AG04450 (cell line): Measurements from ENCODE around the gene SERINC5. TPM values are rescaled to one million over a fixed set of nuclear protein-coding genes. Genes with fewer than 3 reads are reported as not detected.
"Not testable (repeated sequence)": the region's sequence is repeated elsewhere in the genome, so short reads cannot be mapped to it uniquely, and the experiment has no call there.

Experiments used
- CTCF ChIA-PET: fragments of 300-600, 350-600 bp; formaldehyde crosslinking; extraction: SDS; loops from one replicate; lab custom pipeline; 2022; ENCODE audit warnings: antibody characterized with exemption, inconsistent platforms; lab: Charles Lee
- POLR2A ChIA-PET: fragments of 350-600 bp; formaldehyde crosslinking; extraction: SDS; loops from one replicate; lab custom pipeline; 2021; ENCODE audit warnings: antibody characterized with exemption, inconsistent platforms; lab: Yijun Ruan, JAX
- DNase-seq: peaks from one replicate; pipeline ENCODE4 v3.0.0-alpha.2; 2011; ENCODE audit warnings: low read depth, low spot score
- H3K27ac ChIP-seq: one replicate; pipeline ENCODE4 v1.5.1; 2012; ENCODE audit warnings: low read depth, low read length, control low read depth
- H3K27me3 ChIP-seq: one replicate; pipeline ENCODE4 v1.6.0; 2012; ENCODE audit warnings: low read length; ENCODE audit not compliant: control insufficient read depth, insufficient read depth
- H3K4me3 ChIP-seq: 2 replicates; pipeline ENCODE4 v1.5.1; 2011; ENCODE audit warnings: mild to moderate bottlenecking, low read depth, low read length, control low read depth
- H3K9me3 ChIP-seq: 2 replicates; pipeline ENCODE4 v1.5.1; 2012; ENCODE audit warnings: low read length; ENCODE audit not compliant: control insufficient read depth, insufficient read depth
- CTCF ChIP-seq: IDR thresholded peaks from 2 replicates; pipeline ENCODE4 v1.5.1; 2011; ENCODE audit warnings: low read depth, low read length, control low read depth, inconsistent platforms
- polyA plus RNA-seq: library from polyadenylated mRNA; depleted of rRNA; stranded (reverse); fragments of >200 nt; gene quantifications from 2 replicates; pipeline ENCODE4 v1.2.3, GENCODE V29; 2011

Gene SERINC5
- polyA plus RNA-seq, 1 experiment: 8.5 TPM

DNA sequence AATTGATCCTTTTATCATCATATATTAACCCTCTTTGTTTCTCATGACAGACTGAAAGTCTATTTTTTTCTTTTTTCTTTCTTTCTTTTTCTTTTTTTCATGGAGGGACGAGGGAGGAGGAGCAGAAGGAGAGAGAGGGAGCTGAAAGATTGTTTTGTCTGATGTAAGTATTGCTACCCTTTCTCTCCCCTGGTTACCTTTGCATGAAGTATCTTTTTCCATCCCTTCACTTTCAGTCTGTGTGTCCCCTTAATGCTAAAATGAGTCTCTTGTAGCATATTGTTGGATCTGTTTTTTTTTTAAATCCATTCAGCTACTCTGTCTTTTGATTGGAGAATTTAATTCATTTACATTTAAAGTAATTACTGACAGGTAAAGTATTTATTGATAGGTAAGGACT is 27.5 kb upstream of the SERINC5 start:
- Histone ChIP-seq H3K4me3 (no peak overlapping the region), H3K27me3 (no peaks in the 10 kb centered on the region), H3K9me3 (no peaks in the 10 kb centered on the region), H3K27ac (no peak overlapping the region)
- DNase-seq: no peak
- POLR2A ChIA-PET: no interaction called here
- TF ChIP-seq CTCF: no peak
- CTCF ChIA-PET: no interaction called here

DNA sequence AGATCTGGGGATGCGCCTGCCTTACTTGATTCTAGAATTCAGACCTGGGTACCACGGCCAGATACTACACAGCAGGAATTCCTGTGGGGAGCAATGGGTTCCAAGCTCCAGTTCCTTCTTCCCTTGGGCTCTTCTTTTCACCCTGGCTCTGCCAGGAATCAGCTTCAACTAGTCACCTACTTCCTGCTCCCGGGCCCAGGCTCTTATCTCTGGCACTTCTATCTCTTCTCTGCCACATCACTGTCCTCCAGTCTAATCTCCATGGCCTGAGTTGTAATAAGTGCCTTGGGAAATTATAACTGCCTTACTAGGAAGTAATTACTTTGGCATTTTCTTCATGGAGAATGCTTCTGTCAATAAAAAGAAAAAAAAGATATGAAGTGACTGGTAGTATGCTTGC is 26.2 kb upstream of the SERINC5 start:
- H3K4me3 ChIP-seq: no peak overlapping the region
- no peaks in the 10 kb centered on the region for H3K9me3 ChIP-seq
- CTCF ChIA-PET: no interaction called here
- no peak for DNase-seq
- H3K27me3 ChIP-seq: no peaks in the 10 kb centered on the region
- H3K27ac ChIP-seq: no peak overlapping the region
- POLR2A ChIA-PET: no interaction called here
- TF ChIP-seq CTCF: no peak

DNA sequence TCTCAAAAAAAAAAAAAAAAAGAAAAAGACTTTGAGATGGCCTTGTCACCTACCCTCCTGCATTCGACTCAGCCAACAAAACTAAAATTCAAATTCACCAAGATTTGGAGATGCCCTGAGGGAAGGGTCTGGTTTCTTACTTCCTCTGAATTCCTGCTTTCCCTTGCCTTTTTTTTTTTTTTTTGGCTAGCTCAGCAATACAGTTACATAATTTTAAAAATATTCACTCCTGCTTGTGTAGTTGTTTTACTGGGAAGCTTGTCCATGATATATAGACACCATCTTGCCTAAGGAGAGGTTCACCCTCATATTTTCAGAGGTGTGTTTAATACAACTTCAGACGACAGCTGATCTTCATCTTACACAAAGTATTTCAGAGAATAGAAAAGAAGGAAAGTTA is 21.3 kb upstream of the SERINC5 start:
- H3K27ac ChIP-seq: no peak overlapping the region
- CTCF ChIA-PET: interaction anchor here (0.7 to 1.5 kb wide), 3 partner anchors 185 to 204 kb away, joined by 3 to 4 read pairs (median 3); no protein-coding TSS in a partner anchor
- no peak overlapping the region for H3K4me3 ChIP-seq
- no peak for DNase-seq
- POLR2A ChIA-PET: no interaction called here
- no peak for TF ChIP-seq CTCF
- H3K9me3 ChIP-seq: no peaks in the 10 kb centered on the region
- H3K27me3 ChIP-seq: no peaks in the 10 kb centered on the region

DNA sequence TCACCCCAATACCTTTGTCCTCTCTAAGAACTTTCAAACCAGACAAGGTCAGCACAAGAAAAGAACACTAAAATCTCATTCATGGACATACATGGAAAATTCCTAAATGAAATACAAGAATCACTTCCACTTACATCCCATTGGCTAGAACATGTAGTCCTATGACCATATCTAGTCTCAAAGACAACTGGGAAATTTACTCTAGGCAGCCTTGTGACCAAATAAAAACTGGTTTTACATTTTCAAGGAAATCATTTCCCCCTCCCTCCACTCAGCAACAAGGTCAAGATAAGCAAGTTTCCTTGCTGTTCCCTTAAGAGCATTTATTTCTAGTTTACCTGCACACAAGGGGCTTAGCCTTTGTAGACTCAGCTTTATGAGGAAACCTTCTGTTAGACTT is 20.3 kb upstream of the SERINC5 start:
- no peak for TF ChIP-seq CTCF
- Histone ChIP-seq H3K9me3 (no peaks in the 10 kb centered on the region), H3K4me3 (no peak overlapping the region), H3K27me3 (no peaks in the 10 kb centered on the region), H3K27ac (no peak overlapping the region)
- ChIA-PET CTCF (interaction anchor here (1.0 to 1.9 kb wide), 3 partner anchors 22 to 185 kb away, joined by 3 to 32 read pairs (median 3); no protein-coding TSS in a partner anchor), POLR2A (no interaction called here)
- no peak for DNase-seq

GRCh38 chr5:80275347-80275746 is 19.5 kb upstream of the SERINC5 start:
- Histone ChIP-seq H3K4me3 (no peak overlapping the region), H3K27me3 (no peaks in the 10 kb centered on the region), H3K27ac (no peak overlapping the region), H3K9me3 (no peaks in the 10 kb centered on the region)
- DNase-seq: no peak
- peak; percentile 49 for TF ChIP-seq CTCF
- ChIA-PET CTCF (interaction anchor here (0.5 to 1.9 kb wide), 6 partner anchors 14 to 184 kb away, joined by 3 to 32 read pairs (median 4); no protein-coding TSS in a partner anchor), POLR2A (no interaction called here)

DNA sequence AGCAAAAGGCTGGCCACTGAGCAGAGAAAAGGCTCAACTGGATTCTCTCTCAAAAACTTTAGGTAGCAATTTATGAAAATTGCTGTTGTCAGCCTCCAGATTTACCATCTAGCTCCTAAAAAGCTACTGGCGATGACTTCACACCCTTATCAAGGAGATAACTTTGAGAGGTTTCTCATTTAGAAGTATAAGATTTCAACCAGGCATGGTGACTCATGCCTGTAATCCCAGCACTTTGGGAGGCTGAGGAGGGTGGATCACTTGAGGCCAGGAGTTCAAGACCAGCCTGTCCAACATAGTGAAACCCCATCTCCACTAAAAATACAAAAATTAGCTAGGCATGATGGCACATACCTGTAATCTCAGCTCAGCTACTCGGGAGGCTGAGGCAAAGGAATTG is 14.7 kb upstream of the SERINC5 start:
- H3K27me3 ChIP-seq, POLR2A ChIA-PET, DNase-seq, H3K4me3 ChIP-seq, H3K9me3 ChIP-seq, CTCF ChIA-PET, H3K27ac ChIP-seq: not testable (repeated sequence)
